ENCODE measurements around the gene ARFGEF2.

GRCh38 chr20:48875233-48875913, 46.1 kb upstream of the ARFGEF2 start:
- TF ChIP-seq POLR2A (IDR thresholded peaks at IDR 0.05), result no peak
- TF ChIP-seq, protein P1, sequence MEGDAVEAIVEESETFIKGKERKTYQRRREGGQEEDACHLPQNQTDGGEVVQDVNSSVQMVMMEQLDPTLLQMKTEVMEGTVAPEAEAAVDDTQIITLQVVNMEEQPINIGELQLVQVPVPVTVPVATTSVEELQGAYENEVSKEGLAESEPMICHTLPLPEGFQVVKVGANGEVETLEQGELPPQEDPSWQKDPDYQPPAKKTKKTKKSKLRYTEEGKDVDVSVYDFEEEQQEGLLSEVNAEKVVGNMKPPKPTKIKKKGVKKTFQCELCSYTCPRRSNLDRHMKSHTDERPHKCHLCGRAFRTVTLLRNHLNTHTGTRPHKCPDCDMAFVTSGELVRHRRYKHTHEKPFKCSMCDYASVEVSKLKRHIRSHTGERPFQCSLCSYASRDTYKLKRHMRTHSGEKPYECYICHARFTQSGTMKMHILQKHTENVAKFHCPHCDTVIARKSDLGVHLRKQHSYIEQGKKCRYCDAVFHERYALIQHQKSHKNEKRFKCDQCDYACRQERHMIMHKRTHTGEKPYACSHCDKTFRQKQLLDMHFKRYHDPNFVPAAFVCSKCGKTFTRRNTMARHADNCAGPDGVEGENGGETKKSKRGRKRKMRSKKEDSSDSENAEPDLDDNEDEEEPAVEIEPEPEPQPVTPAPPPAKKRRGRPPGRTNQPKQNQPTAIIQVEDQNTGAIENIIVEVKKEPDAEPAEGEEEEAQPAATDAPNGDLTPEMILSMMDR (IDR thresholded peaks at IDR 0.05), result no peak

All from lower leg skin (tissue), 3 donors.